Jurkat, Clone E6-1 (cell line): ENCODE results near the gene METAP2.
A peak's percentile ranks its signal among the peaks of the same experiment; 100 is the strongest.

Experiments
- DNase-seq: peaks from one replicate; pipeline ENCODE4 v3.0.0-alpha.2; 2011; ENCODE audit warnings: low read depth, low spot score
- H3K4me3 ChIP-seq: 2 replicates; pipeline ENCODE4 v1.5.1; 2011; ENCODE audit warnings: mild to moderate bottlenecking, low read length, control low read depth, moderate library complexity

Gene METAP2

GRCh38 chr12:95545303-95545702 is 71.4 kb downstream of the METAP2 start:
- no peak overlapping the region for H3K4me3 ChIP-seq
- DNase-seq = no peak

GRCh38 chr12:95545731-95546490 is 72.0 kb downstream of the METAP2 start:
- peak overlapping the region; percentile 85 for H3K4me3 ChIP-seq
- DNase-seq = no peak

DNA sequence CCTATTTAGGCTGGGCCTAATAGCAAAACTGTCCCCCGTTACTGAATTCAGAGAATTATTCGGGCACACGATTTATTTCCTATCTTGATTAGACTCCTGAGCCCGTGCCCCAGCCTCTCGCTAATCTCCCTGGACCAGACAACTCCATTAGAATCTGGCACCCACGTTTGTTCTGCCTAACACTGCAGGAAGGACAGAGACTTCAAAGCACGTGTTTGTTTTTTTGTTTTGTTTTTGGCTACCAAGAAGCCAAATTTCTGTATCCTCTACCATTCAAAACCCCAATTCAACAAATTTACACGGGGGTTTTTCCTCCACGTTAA is 72.5 kb downstream of the METAP2 start:
- peak overlapping the region; percentile 85 for H3K4me3 ChIP-seq
- no peak for DNase-seq

DNA sequence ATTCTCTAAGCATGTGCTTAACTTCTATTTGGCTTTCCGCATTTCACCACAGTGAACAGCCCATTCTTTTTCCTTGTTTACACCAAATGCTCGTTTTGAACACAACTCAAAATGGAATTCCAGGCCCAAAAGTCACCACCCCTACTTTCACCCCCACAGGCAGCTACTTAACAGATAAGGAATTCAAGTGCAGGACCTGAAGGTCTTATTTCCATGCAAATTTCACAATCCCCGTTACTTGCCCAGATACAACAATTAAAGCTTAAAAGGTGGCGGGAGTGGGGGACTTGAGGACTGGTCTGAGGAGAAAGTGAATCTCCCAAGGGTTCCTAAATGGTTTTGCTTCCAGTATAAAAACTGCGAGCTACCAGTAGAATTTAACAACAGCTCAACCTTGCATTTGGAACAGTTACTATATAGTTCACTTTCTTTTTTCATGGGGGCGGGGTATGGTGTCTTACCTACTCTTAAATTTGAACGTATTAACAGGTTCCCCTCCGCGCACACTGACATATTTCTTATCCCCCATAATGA is 73.6 kb downstream of the METAP2 start:
- H3K4me3 ChIP-seq = peak overlapping the region; percentile 85
- DNase-seq = no peak

GRCh38 chr12:95548056-95548538 is 74.1 kb downstream of the METAP2 start:
- DNase-seq = no peak
- H3K4me3 ChIP-seq = peak overlapping the region; percentile 85

- peak overlapping the region; percentile 85 for H3K4me3 ChIP-seq
- DNase-seq = no peak
Observed at GRCh38 chr12:95548539-95549391, 74.8 kb downstream of the METAP2 start.

- no peak for DNase-seq
- no peak overlapping the region for H3K4me3 ChIP-seq
Observed at GRCh38 chr12:95549392-95550084, 75.6 kb downstream of the METAP2 start.

DNA sequence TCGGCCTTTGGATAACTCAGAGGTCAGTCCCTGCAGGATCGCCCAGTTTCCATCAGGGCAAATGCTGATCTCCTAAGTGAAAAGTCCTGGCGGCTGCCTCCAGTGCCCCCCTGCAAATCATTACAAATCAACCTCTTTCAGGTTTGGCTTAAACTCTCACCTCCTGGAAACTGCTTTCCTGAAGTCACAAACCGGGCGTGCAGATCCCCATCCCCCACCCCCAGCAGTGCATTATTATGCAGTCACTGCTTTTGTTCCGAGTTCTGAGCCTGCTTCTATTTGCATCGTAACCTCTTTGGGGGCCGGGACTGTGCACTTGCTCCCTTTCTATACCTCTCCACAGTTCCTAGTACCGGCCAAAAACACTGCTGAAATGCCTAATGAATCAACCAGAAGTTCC is 77.4 kb downstream of the METAP2 start, which contains the start of gene USP44:
USP44 (minus strand) TSS at position 172 of the 400 bp plus-strand sequence. CDS start 17,220 bp downstream, outside the sequence.
- DNase-seq = peak; percentile 82
- H3K4me3 ChIP-seq = peak within 1 kb of the TSS; percentile 77

DNA sequence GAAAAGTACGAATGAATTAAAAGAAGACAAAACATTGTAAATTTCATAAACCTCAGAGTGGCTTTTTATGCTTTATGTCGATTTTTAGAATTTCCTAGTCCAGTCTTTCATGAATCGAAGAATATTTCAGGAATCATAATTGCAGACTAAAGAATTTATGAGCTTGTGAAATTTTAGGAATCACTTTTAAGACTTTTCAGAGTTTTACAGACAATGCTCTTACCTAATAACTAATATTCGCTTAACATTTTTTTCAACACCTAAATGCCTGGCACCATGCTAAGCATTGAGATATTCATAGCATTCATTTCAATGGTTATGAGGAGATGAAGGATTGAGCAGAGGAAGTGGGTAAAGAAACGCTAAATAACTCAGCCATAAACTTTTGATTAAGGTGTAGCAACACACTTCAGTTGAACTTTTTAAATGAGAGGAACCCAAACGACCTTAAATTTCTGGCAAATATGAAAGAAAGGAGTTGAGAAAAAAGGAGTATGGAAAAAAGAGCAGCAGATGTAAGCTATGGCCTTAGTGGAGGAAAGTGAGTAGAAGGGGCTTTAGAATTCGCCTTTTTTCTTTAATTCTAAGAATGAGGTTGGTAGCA is 78.1 kb downstream of the METAP2 start:
- DNase-seq = peak; percentile 93
- peak overlapping the region; percentile 77 for H3K4me3 ChIP-seq

DNA sequence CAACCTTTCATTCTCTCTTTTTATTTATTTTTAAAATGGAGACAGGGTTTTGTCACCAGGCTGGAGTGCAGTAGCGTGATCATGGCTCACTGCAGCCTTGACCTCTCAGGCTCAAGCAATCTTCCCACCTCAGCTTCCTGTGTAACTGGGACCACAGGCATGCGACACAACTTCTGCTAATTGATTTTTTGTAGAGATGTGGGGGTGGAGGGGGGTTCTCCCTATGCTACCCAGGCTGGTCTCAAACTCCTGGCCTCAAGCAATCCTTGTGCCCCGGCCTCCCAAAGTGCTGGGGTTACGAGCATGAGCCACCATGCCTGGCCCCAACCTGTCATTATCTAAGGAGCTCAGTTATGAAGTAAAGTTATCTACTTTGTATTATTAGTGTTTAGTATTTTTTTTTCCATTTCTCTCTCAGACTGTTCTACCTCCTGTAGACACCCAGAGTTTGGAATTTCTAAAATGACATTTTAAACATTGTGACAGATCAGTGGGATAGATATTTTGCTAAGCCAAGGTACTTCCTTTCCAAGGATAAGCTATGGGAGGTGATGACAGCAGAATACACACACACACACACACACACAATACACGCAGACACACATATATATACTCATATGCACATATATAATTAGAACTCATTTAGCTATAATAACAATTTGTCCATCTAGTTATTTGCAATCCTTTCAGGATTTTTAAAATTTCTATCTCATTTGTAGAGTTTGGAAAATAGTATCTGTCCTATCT is 79.4 kb downstream of the METAP2 start:
- peak overlapping the region; percentile 77 for H3K4me3 ChIP-seq
- DNase-seq = no peak

- no peak overlapping the region for H3K4me3 ChIP-seq
- peak; percentile 79 for DNase-seq
Observed at GRCh38 chr12:95554532-95555071, 80.7 kb downstream of the METAP2 start.

DNA sequence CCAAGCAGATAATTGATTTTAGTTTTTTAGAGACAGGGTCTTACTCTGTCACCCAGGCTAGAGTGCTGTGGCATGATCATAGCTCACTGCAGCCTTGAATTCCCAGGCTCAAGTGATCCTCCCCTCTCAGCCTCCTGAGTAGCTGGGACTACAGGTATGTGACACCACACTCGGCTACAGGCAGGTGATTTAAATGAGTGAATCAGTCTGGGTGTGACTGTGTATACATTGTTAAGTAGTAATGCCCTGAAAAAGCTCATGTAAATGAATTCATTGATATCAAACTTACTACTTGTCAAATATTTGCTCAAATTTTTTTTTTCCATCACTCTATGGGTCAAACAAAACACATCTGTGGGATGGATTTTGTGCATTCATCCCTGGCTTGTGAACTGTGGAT is 83.7 kb downstream of the METAP2 start:
- no peak for DNase-seq

More for the DNA sequence above, 83.7 kb downstream of the METAP2 start:
- H3K4me3 ChIP-seq = no peak overlapping the region
